Measurements from ENCODE around the gene FHOD3.

The FHOD3 gene

DNA sequence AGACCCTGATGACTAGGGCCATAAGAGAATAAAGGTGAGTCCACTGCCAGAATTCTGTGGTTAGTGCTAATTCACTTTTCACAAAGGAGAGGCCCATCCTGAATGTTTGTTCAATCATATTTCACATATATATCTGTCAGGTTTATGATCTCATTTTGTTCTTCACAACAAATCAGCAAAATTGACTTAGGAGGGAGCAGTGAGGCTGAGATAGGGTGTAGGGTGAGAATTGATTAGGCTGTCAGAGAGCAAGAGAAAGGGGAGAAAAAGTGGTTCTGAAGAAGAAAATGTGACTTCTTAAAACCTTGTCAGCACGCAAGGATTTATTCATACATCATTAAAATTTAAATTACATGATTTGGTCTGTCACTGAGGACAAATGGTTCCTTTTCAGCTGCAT is 117.7 kb downstream of the FHOD3 start:
- DNase-seq: no peak

- no peak for DNase-seq
Observed at GRCh38 chr18:36415625-36416024, 118.1 kb downstream of the FHOD3 start.

DNA sequence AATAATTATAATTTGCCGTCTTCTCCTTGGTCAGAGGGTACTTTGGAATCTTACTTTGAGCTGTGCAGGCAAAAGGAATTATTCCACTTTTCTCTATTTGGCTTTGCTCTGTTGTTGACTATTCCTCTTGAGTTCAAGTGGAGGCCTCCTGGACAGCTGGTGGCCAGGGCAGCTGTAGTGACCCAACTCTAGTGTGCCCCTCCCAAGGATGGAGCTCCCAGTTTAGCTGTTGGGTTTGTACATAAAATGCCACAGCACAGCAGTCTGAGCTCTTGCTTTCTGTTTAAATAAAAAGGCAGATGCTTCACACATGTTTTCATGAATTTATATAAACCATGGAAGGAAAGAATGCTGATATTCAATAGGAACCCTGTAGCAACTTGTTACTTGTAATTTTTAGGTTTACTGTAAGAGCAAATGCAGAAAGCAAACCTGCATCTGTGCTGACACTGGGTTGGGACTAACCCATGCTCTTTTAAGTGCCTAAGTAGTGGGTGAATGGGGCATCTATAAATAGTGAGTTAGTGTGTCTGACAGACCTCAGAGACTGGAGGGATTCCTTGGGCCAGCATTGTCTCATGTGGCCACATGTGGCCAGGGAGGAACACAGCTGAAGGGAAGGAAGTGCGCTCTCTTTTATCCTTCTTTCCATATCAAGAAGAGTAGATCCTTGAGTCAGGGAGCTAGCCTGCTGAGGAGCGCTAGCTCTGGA is 121.8 kb downstream of the FHOD3 start:
- no peak for DNase-seq

DNA sequence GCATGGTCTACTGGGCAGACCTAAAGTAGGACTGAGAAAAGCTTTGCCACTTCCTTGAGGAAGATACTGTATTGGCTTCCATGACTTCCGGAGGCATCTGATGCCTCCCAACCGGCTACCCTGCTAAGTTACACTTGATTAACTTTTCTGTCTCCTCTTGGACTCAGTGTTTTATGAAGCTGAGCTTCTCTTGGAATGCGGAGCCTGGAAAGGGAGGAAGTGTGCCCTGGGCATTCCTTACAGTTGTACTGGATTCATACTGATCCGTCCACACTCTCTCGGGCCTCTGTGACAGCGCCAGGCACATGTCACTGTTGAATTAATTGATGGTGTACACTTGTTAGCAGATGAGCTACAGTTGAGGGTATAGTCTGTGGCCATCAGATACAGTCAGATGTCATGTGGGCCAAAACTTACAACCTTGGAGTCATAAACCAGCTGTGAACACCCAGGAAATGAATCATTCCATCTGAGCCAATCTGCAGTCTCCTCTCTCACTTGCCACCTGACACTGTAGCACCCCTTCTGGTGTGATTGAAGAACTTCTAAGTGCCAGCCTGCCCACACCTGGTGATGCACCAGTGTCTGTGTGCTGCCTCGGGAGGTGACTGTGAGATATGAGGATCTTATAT is 122.5 kb downstream of the FHOD3 start:
- DNase-seq: no peak

- no peak for DNase-seq
Observed at GRCh38 chr18:36420826-36421225, 123.3 kb downstream of the FHOD3 start.

- no peak for DNase-seq
Observed at GRCh38 chr18:36424741-36425142, 127.2 kb downstream of the FHOD3 start.

DNA sequence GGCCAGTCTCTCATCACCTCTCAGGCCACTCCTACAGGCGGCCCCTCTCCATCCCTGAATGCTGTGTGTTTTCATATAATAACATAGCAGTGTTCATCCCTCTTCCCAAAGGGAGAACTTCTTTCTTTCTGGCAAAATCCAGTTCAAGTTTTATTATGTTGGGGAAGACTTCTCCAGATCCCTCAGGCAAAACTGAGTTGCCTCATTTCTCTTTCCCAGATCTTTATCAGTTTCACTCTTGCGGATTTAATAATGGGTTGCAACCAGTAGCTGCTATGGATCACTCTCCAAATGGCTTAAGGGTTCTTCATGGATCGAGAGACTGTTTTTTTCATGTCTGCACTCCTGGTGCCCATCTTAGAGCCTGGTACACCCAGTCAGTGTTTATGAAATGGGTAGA is 129.9 kb downstream of the FHOD3 start:
- DNase-seq: no peak

GRCh38 chr18:36427831-36428230 is 130.3 kb downstream of the FHOD3 start:
- no peak for DNase-seq

GRCh38 chr18:36428431-36429029 is 131.0 kb downstream of the FHOD3 start:
- no peak for DNase-seq

GRCh38 chr18:36432880-36433555 is 135.5 kb downstream of the FHOD3 start:
- DNase-seq: no peak

DNA sequence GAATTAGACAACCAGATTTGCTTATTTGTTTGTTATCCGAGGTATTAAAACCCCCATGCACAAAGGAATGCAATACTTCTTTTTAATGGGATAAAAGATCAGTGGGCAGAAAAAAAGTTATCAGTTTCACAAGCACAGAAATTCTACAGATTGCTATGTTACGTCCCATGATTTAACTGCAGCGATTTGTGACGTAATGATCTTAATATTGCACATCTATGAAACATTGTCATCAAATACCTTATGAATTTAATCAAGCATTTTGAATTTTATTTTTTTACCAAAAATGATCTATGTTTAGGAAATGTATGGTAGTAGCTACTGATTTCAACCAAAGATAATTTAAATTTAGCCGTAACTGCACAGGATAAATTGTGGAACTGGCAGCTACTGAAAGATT is 138.9 kb downstream of the FHOD3 start:
- no peak for DNase-seq

DNA sequence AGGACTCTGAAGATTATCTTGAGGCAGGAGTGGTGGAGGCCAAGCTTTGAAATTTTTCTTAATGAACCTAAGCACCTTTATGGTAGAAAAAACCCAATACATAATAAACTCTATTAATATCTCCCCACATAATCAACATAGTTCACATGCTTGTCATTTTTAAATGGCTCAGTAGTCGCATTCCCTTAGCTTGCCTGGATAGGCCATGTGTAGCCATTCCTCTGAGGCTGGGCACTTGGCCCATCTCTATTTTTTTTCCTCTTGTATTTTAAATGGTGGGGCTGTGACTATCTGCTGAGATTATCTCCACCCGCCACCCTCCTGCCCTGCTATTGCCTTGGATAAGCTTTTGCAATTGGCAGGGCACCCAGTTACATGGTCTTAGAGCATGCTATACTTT is 143.1 kb downstream of the FHOD3 start:
- DNase-seq: no peak

DNA sequence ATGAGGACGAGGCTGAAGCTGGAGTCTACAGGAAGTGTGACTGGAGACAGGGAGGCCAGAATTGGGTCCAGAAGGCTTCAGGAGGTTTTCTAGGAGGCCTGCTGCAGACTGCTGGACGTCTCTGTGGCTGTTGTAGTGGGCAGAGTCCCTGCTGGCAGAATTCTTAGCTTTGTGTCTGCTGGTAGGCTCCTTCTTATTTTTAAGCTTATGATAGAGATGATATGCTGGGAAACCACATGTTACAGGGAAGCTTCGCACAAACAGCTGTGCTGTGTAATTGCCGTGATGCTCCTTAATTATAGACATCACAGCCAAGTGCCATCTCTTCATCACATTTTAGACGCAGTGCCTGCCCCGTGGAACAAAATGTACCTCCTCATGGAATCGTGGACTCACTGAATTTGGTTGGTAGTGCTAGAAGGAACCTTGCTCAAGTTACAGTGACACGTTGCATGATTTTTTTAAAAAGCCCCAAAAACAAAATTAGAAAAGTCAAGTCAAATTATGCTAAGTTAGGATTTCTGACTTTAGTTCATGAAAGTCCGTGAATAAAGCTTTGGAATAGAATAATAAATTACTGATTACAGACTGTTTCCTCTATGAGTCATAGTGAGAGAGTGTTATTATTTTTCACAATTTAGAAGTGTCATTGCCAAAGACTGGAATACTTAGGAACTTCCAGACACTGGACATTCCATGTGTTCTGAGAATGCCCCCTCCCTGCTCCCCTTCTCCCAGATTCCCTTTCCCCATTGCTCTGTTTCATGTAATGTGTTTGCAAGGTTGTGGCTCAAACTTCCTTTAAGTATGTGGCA is 144.1 kb downstream of the FHOD3 start:
- no peak for DNase-seq

DNA sequence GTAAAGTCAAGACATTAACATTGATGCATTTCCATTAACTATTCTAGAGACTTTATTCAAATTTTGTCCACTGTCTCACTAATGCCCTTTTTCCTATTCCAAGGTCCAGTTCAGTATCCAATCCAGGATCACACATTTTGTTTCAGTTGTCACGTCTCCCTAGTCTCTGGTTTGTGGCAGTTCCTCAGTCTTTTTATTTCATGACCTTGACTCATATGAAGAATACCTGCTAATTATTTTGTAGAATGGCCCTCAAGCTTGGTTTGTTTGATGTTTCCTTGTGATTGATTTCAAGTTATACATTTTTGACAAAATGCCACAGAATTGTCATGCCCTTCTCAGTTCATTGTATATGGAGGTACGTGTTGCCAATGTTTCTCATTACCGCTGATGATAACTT is 145.2 kb downstream of the FHOD3 start:
- no peak for DNase-seq

DNA sequence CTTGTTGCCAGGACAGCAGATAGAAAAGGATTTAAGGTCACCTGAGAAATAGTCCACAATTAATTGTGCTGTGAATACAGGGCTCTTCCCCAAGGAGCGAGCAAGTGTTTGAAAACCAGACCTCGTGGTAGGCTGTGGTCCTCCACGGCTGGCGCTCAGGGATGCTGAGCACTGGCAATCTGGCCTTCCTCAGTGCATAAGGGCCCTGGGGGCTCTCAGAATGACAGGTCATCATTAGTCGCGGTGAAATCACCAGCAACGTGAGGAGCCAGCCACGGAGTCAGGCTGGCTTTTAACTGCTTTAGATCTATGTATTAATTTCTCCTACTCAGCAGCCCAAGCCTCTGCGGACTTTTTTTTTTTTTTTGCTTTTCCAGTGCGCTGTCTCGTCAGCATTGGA is 148.5 kb downstream of the FHOD3 start:
- no peak for DNase-seq

- no peak for DNase-seq
Observed at GRCh38 chr18:36448384-36449290, 151.1 kb downstream of the FHOD3 start.

DNA sequence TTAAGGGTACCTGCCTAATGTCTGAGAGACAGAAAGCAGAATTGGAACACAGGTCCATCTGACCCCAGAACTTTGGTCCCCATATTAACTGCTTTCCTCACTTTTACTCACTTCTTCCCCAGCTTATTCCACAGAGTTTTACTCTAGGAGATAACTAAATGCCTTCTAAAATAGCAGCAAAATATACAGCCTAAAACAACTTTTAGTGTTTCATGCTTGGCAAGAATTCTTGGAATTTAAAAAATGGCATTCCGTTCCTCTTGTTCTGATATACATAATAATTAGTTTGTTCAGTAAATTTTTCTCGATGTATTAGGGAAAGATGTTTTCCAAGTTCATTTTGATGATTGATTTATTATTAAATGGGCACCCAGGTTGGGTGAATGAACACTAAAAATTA is 151.9 kb downstream of the FHOD3 start:
- DNase-seq: no peak

GRCh38 chr18:36450264-36450663 is 152.8 kb downstream of the FHOD3 start:
- DNase-seq: no peak

DNA sequence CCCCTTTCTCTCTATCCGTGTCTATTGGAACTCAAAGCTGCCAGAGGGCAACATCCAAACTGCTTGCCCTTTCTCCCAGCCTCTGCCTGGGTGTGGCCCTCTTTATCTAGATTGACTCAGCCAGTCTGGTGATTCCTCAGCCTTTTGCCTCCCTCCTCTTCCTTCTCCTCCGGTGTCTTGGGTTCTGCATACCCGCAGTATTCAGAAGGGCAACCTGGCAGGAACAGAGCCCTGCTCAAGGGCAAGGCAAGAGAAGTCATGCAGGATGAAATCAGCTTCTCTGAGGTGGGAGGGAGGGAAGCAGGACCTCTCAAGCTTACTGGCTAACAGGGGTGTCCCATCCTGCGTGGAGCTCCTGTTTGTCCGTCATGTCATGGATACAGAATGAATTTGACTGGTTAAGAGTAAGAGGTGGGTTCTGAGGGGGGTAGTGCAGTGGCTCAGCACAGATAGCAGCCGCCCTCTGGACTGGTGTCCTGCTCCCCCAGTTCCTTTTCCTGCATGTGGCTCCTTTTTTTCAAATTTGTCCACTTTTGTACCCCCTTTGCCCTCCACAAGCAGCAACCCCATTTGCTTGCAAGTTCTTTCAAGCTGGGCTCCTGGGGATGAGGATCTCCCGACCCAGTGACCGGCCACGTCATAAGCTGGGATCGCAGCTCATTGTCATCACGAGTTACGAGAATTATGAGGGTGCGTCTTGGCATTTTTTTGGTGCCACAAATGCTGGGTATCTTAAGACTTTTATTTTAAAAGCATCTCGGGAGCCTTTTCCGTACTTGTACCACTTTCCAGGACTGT is 154.1 kb downstream of the FHOD3 start:
- no peak for DNase-seq

DNA sequence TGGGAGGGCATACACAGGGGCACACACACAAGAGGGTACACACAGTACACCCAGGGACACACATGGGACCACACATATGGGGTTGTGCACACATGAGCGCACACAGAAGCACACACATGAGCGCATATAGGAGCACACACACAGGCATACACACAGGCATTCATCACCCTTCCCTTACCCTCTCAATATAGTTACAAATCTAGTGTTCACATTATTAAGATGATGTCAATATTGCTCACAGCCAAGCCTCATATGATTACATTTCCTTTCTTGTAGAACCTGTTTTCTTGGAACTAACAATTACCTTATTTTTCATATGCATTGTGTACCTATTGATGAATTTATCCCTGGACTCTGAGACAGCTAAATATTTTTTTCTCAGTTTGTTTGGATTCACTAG is 156.7 kb downstream of the FHOD3 start:
- DNase-seq: no peak

DNA sequence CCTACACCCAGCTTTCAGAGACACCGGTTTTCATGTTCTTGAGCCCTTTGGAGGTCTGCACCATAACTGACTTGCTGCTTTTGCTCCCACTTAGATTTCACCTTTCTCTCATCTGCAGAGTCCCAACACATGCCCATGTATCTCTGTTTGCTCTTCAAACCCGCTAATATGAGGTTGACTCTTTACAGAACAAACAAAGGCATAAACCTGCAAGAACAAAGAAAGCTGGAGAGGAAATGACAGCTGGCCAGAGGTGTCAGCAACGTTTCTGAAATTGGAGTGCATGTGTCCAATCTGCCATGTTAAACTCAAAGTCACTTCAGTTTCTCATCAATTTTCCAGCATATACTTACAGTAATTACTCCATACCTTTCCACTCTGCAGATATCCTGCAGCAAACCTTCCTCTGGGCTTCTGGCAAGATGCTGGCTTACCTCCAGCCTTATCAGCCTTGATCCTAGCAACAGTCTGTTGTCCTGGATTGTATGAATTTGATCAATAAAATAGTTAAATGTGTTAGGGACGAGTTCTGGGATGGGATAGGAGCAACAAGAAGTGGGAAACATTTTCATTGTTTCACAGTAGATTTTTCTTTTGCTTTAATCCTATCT is 157.4 kb downstream of the FHOD3 start:
- no peak for DNase-seq

All from DMS79 treated with DMSO at 0.1 percent for 48 hours (cell line).